Glutamatergic neuron (in vitro differentiated cells): ENCODE measurements around the gene UTS2B. TPM values are rescaled to one million over a fixed set of nuclear protein-coding genes. Genes with fewer than 3 reads are reported as not detected.

Experiments used
- DNase-seq: peaks from one replicate; pipeline ENCODE4 v3.0.0; 2022
- H3K27ac Mint-ChIP-seq: one replicate; pipeline ENCODE4 v1.8.0; 2020; ENCODE audit warnings: mild to moderate bottlenecking, mixed read lengths, inconsistent platforms; ENCODE audit not compliant: unreplicated experiment
- H3K27me3 Mint-ChIP-seq: one replicate; pipeline ENCODE4 v1.8.0; 2020; ENCODE audit warnings: mild to moderate bottlenecking, moderate library complexity, mixed read lengths, inconsistent platforms; ENCODE audit not compliant: unreplicated experiment
- H3K36me3 Mint-ChIP-seq: one replicate; pipeline ENCODE4 v1.8.0; 2020; ENCODE audit warnings: mild to moderate bottlenecking, mixed read lengths, inconsistent platforms; ENCODE audit not compliant: unreplicated experiment
- H3K4me1 Mint-ChIP-seq: one replicate; pipeline ENCODE4 v1.8.0; 2020; ENCODE audit warnings: mild to moderate bottlenecking, low read depth, mixed read lengths, inconsistent platforms; ENCODE audit not compliant: unreplicated experiment
- H3K4me3 Mint-ChIP-seq: one replicate; pipeline ENCODE4 v1.8.0; 2020; ENCODE audit warnings: mild to moderate bottlenecking, mixed read lengths, inconsistent platforms; ENCODE audit not compliant: unreplicated experiment
- H3K9me3 Mint-ChIP-seq: one replicate; pipeline ENCODE4 v1.8.0; 2020; ENCODE audit warnings: mild to moderate bottlenecking, moderate library complexity, mixed read lengths, inconsistent platforms; ENCODE audit not compliant: unreplicated experiment
- total RNA-seq: library from RNA; stranded (reverse); fragmentation: NEBNext Ultra II Directional; extraction: Animal tissue kit (Norgen Biotek cat#: 25700); gene quantifications from one replicate; pipeline ENCODE4 v1.2.1, GENCODE V29; 2021; ENCODE audit not compliant: unreplicated experiment
- TF ChIP-seq, protein P1 (sequence below): fragments of 200-600 bp; sonication (generic); IDR thresholded peaks from one replicate; pipeline ENCODE4 v1.5.0; 2021; ENCODE audit not compliant: partially characterized antibody, unreplicated experiment

Gene UTS2B
- total RNA-seq, 1 donor from 2014 or later = not detected

DNA sequence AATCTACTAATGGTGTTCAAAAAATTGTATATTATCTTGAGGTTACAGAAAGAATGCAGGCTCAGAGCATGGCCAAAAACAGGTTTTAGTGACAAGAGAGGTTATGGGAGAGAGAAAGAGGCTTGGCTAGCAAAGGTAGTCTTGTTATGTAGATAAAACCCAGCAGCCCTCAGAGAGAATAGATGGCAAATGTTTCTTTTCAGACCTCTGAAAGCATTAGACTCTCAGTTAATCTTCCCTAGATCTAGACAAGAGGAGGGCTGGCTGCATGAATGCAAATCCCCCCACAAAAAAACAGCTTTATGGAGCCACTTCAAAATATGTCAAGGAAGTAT is 69.1 kb downstream of the UTS2B start:
- H3K4me3 Mint-ChIP-seq = no peak overlapping the region
- no peaks in the 10 kb centered on the region for H3K9me3 Mint-ChIP-seq
- TF ChIP-seq, protein P1, sequence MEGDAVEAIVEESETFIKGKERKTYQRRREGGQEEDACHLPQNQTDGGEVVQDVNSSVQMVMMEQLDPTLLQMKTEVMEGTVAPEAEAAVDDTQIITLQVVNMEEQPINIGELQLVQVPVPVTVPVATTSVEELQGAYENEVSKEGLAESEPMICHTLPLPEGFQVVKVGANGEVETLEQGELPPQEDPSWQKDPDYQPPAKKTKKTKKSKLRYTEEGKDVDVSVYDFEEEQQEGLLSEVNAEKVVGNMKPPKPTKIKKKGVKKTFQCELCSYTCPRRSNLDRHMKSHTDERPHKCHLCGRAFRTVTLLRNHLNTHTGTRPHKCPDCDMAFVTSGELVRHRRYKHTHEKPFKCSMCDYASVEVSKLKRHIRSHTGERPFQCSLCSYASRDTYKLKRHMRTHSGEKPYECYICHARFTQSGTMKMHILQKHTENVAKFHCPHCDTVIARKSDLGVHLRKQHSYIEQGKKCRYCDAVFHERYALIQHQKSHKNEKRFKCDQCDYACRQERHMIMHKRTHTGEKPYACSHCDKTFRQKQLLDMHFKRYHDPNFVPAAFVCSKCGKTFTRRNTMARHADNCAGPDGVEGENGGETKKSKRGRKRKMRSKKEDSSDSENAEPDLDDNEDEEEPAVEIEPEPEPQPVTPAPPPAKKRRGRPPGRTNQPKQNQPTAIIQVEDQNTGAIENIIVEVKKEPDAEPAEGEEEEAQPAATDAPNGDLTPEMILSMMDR = no peak
- peak overlapping the region; percentile 18 for H3K27ac Mint-ChIP-seq
- no peaks in the 10 kb centered on the region for H3K36me3 Mint-ChIP-seq
- H3K27me3 Mint-ChIP-seq = no peaks in the 10 kb centered on the region
- no peak for DNase-seq
- H3K4me1 Mint-ChIP-seq = peaks cover 10% of the 10 kb centered on the region

DNA sequence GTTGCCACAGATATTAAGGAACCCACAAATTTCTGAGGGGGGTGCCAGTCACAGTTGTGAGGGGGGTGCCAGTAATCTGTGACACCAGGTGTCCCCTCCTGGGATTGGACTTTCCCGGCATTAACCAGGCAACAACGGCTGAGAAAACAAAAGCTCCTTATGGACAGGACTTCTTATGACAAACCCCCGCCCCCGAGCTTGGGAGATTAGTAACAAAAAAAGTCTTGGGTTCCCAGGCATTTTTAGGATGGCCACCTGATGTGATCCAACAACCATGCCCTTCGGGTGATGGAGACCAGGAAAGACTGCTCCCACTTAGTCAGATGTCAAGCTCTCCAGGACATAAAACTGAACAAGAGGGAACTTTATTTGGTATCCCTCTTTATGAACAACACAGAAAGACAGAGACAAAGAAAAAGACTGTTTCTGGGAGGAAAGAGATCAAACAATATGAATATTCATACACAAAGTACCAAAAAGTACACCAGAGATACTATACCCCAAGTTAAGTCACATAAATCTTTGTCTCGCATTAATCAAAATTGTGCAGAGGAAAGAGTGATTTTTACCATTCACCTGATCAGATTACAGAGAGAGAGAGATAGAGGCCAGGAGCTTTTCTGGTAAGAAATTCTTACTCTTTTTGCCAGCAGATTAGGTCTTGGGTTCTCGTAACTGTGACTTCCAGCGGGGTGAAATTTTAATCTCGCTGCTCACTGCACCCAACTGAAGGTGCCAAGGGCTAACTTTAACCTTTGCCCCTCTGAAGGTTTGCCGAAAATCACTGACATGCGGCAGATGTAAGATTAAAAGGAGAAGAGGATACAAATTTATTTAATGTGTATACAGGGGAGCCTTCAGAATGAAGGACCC is 69.7 kb downstream of the UTS2B start:
- no peaks in the 10 kb centered on the region for H3K9me3 Mint-ChIP-seq
- peak overlapping the region; percentile 34 for H3K27ac Mint-ChIP-seq
- H3K4me3 Mint-ChIP-seq = no peak overlapping the region
- TF ChIP-seq, protein P1 = no peak
- no peaks in the 10 kb centered on the region for H3K27me3 Mint-ChIP-seq
- peaks cover 10% of the 10 kb centered on the region for H3K4me1 Mint-ChIP-seq
- H3K36me3 Mint-ChIP-seq = no peaks in the 10 kb centered on the region
- no peak for DNase-seq

DNA sequence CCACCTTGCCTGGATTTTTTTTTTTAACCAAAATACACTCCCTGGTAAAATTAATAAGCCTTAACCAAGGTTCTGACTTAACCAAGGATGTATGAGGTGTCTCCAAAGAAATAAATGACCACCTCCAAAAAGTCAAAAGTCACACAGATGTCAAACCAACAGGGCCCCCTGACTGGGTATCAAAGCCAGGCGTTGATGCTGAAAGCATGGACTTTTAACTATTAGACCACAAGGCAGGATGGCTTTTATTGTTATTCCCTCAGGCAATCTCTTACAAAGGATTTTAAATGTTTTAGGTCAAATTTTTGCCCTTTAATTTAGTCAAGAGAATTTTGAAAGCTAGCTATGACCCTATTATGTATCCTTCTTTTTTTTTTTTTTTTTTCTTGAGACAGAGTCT is 70.8 kb downstream of the UTS2B start:
- Mint-ChIP-seq H3K27me3 (no peaks in the 10 kb centered on the region), H3K9me3 (no peaks in the 10 kb centered on the region), H3K4me1 (peaks cover 13% of the 10 kb centered on the region), H3K4me3 (no peak overlapping the region), H3K27ac (no peak overlapping the region), H3K36me3 (no peaks in the 10 kb centered on the region)
- TF ChIP-seq, protein P1 = no peak
- no peak for DNase-seq

DNA sequence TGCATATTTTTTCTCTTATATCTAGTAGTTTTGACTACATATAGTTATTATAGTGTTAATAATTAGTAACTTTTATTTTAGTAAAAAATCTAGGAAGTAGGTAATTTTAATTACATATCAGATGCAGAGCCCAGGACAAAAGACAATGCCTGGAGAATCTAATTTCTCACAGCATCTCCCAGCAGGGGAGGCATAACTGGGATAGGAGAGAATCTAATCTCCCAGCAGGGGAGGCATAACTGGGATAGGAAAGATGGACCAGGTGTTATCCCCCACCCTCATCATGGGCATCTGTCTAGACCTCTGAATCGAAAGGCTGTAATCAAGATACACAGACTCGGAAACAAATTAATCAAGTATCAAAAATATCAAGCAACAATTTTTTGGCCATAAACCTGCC is 73.0 kb downstream of the UTS2B start:
- no peak overlapping the region for H3K4me3 Mint-ChIP-seq
- DNase-seq = no peak
- H3K4me1 Mint-ChIP-seq = peaks cover 15% of the 10 kb centered on the region
- H3K9me3 Mint-ChIP-seq = no peaks in the 10 kb centered on the region
- no peaks in the 10 kb centered on the region for H3K27me3 Mint-ChIP-seq
- TF ChIP-seq, protein P1 = no peak
- H3K36me3 Mint-ChIP-seq = no peaks in the 10 kb centered on the region
- no peak overlapping the region for H3K27ac Mint-ChIP-seq

DNA sequence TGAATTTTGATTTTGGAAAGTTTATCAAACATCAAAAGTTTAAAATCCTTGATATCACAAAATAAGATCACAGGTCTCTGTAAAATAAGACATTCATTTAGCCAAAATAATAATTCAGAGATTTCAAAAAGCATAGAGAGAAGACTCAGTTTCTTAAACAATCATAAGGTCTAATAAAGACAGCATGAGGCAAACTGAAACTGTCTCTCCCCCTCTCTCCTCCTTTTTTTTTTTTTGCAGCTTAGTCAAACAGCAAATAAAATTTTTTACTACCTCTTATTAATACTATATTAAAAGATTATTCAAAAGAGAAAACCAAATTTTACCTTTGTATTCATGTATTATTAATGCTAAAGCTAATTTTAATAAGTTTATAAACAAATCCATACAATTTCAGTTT is 73.9 kb downstream of the UTS2B start:
- Mint-ChIP-seq H3K4me3 (no peak overlapping the region), H3K4me1 (peaks cover 15% of the 10 kb centered on the region), H3K36me3 (no peaks in the 10 kb centered on the region), H3K9me3 (no peaks in the 10 kb centered on the region), H3K27me3 (no peaks in the 10 kb centered on the region), H3K27ac (no peak overlapping the region)
- TF ChIP-seq, protein P1 = no peak
- DNase-seq = no peak
